Neural progenitor cell (in vitro differentiated cells): ENCODE measurements around the gene AK8. TPM values are rescaled to one million over a fixed set of nuclear protein-coding genes. Genes with fewer than 3 reads are reported as not detected.

Source experiments
- DNase-seq: peaks from one replicate; pipeline ENCODE4 v3.0.0-alpha.2; 2016; ENCODE audit warnings: low spot score
- H2AFZ ChIP-seq: fragments of 200-600 bp; sonication (generic); replicated peaks from 2 replicates; pipeline ENCODE4 v1.6.1; 2016; ENCODE audit warnings: antibody characterized with exemption
- H3F3A ChIP-seq: fragments of 200-600 bp; sonication (generic); 2 replicates; pipeline ENCODE4 v1.6.1; 2016; ENCODE audit warnings: antibody characterized with exemption, low read depth
- H3K27ac ChIP-seq: fragments of 200-600 bp; sonication (generic); 2 replicates; pipeline ENCODE4 v1.5.1; 2016; ENCODE audit warnings: mild to moderate bottlenecking
- H3K27me3 ChIP-seq: fragments of 200-600 bp; sonication (generic); 2 replicates; pipeline ENCODE4 v1.6.1; 2016; ENCODE audit warnings: mild to moderate bottlenecking, moderate library complexity
- H3K36me3 ChIP-seq: fragments of 200-600 bp; sonication (generic); 2 replicates; pipeline ENCODE4 v1.5.1; 2016
- H3K4me1 ChIP-seq: fragments of 200-600 bp; sonication (generic); 2 replicates; pipeline ENCODE4 v1.6.1; 2016; ENCODE audit warnings: mixed run types
- H3K4me2 ChIP-seq: fragments of 200-600 bp; sonication (generic); 2 replicates; pipeline ENCODE4 v1.6.1; 2016
- H3K4me3 ChIP-seq: fragments of 200-600 bp; sonication (generic); 2 replicates; pipeline ENCODE4 v1.5.1; 2016
- H3K79me2 ChIP-seq: fragments of 200-600 bp; sonication (generic); 2 replicates; pipeline ENCODE4 v1.6.1; 2016; ENCODE audit warnings: low read depth
- H3K9ac ChIP-seq: fragments of 200-600 bp; sonication (generic); 2 replicates; pipeline ENCODE4 v1.6.1; 2016
- H3K9me3 ChIP-seq: fragments of 200-600 bp; sonication (generic); 2 replicates; pipeline ENCODE4 v1.5.1; 2016; ENCODE audit warnings: low read depth
- H4K20me1 ChIP-seq: fragments of 200-600 bp; sonication (generic); 2 replicates; pipeline ENCODE4 v1.6.1; 2016; ENCODE audit warnings: low read depth
- H3K27ac Mint-ChIP-seq: 3 replicates; pipeline ENCODE4 v1.8.0; 2021; ENCODE audit warnings: mixed read lengths
- H3K27me3 Mint-ChIP-seq: 2 replicates; pipeline ENCODE4 v1.8.0; 2022; ENCODE audit warnings: low read depth, mild to moderate bottlenecking, inconsistent platforms, moderate library complexity, mixed read lengths; ENCODE audit not compliant: insufficient read depth
- H3K36me3 Mint-ChIP-seq: 3 replicates; pipeline ENCODE4 v1.8.0; 2021; ENCODE audit warnings: mixed read lengths
- H3K4me1 Mint-ChIP-seq: 3 replicates; pipeline ENCODE4 v1.8.0; 2021; ENCODE audit warnings: mixed read lengths
- H3K4me3 Mint-ChIP-seq: 3 replicates; pipeline ENCODE4 v1.8.0; 2021; ENCODE audit warnings: mild to moderate bottlenecking, moderate library complexity, mixed read lengths
- H3K9me3 Mint-ChIP-seq: 3 replicates; pipeline ENCODE4 v1.8.0; 2020; ENCODE audit warnings: mixed read lengths
- EZH2 ChIP-seq: fragments of 200-600 bp; sonication (generic); IDR thresholded peaks from 2 replicates; pipeline ENCODE4 v1.6.1; 2017; ENCODE audit warnings: antibody characterized with exemption, mild to moderate bottlenecking, moderate library complexity
- EZH2phosphoT487 ChIP-seq: fragments of 200-600 bp; sonication (generic); IDR thresholded peaks from 2 replicates; pipeline ENCODE4 v1.6.1; 2017; ENCODE audit warnings: antibody characterized with exemption
- total RNA-seq: library from RNA; depleted of rRNA; stranded (reverse); fragments of >200 nt; gene quantifications from 2 replicates; pipeline ENCODE4 v1.2.3, GENCODE V29; 2015; ENCODE audit warnings: low replicate concordance
- TF ChIP-seq, protein P1 (sequence below): fragments of 200-600 bp; sonication (generic); IDR thresholded peaks from 2 replicates; pipeline ENCODE4 v1.5.1; 2017; ENCODE audit warnings: antibody characterized with exemption, mild to moderate bottlenecking

AK8 gene
- total RNA-seq, 1 donor from 2014 or later, result 0.43 TPM

DNA sequence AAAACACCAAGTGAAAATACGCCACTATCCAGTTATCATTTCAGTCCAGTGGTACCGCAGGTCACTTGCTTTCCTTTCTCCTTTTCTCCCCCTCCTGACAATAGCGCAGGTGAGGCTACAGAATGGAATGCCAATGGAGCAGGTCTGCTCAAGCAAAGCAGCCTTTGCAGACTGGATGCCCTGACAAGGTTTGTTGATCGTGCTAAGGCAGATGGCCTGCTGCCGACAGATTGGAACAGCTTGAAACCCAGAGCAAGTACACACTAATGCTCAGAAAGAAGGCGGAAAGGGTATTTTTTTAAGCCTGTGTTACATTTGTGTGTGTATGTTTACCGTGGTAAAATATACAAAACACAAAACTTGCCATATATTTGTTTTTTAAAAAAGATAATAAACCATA lies 20.0 kb upstream of the AK8 start:
- Histone ChIP-seq H3K36me3 (no peaks in the 10 kb centered on the region), H3K9ac (no peak overlapping the region), H3K4me1 (no peaks in the 10 kb centered on the region), H3K4me3 (no peak overlapping the region), H3F3A (peaks cover 8% of the 10 kb centered on the region), H2AFZ (no peak overlapping the region), H4K20me1 (peaks cover 6% of the 10 kb centered on the region), H3K79me2 (no peaks in the 10 kb centered on the region), H3K9me3 (no peaks in the 10 kb centered on the region), H3K4me2 (no peak overlapping the region), H3K27me3 (no peaks in the 10 kb centered on the region), H3K27ac (no peak overlapping the region)
- no peak for DNase-seq
- Mint-ChIP-seq H3K36me3 (peaks cover 19% of the 10 kb centered on the region), H3K27ac (no peak overlapping the region), H3K27me3 (peaks cover 2% of the 10 kb centered on the region), H3K9me3 (no peaks in the 10 kb centered on the region), H3K4me3 (no peak overlapping the region), H3K4me1 (no peaks in the 10 kb centered on the region)
- no peak for TF ChIP-seq EZH2phosphoT487
- TF ChIP-seq, protein P1, sequence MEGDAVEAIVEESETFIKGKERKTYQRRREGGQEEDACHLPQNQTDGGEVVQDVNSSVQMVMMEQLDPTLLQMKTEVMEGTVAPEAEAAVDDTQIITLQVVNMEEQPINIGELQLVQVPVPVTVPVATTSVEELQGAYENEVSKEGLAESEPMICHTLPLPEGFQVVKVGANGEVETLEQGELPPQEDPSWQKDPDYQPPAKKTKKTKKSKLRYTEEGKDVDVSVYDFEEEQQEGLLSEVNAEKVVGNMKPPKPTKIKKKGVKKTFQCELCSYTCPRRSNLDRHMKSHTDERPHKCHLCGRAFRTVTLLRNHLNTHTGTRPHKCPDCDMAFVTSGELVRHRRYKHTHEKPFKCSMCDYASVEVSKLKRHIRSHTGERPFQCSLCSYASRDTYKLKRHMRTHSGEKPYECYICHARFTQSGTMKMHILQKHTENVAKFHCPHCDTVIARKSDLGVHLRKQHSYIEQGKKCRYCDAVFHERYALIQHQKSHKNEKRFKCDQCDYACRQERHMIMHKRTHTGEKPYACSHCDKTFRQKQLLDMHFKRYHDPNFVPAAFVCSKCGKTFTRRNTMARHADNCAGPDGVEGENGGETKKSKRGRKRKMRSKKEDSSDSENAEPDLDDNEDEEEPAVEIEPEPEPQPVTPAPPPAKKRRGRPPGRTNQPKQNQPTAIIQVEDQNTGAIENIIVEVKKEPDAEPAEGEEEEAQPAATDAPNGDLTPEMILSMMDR, result no peak
- no peak for TF ChIP-seq EZH2

DNA sequence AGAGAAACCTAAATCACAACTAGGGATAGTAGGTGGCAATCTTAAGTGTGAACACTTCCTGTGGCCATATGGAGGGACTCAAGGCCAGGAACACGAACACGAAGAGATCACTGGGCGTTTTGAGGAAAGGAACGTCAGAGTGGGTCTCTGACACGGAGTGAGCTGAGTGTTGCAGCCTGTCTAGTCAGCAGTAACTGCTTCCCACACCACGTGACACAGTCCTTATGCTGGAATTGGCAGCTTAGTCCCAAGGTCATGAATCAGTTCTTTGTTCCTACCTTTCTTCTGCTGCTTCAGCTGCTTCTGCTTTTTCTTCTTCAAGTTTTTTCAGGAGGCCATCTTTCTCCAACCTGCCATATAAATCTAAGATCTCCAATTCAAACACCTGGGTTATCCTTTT lies 18.8 kb upstream of the AK8 start:
- Mint-ChIP-seq H3K27ac (no peak overlapping the region), H3K9me3 (no peaks in the 10 kb centered on the region), H3K27me3 (peaks cover 2% of the 10 kb centered on the region), H3K36me3 (peaks cover 19% of the 10 kb centered on the region), H3K4me1 (no peaks in the 10 kb centered on the region), H3K4me3 (no peak overlapping the region)
- H3K79me2 ChIP-seq, result no peaks in the 10 kb centered on the region
- H3K36me3 ChIP-seq, result no peaks in the 10 kb centered on the region
- DNase-seq, result no peak
- H2AFZ ChIP-seq, result no peak overlapping the region
- no peaks in the 10 kb centered on the region for H3K4me1 ChIP-seq
- H3K4me3 ChIP-seq, result no peak overlapping the region
- no peak for TF ChIP-seq EZH2phosphoT487
- TF ChIP-seq, protein P1, result no peak
- no peak for TF ChIP-seq EZH2
- no peak overlapping the region for H3K9ac ChIP-seq
- no peak overlapping the region for H3K27ac ChIP-seq
- no peaks in the 10 kb centered on the region for H3K27me3 ChIP-seq
- H3K9me3 ChIP-seq, result no peaks in the 10 kb centered on the region
- no peaks in the 10 kb centered on the region for H4K20me1 ChIP-seq
- H3F3A ChIP-seq, result no peaks in the 10 kb centered on the region
- no peak overlapping the region for H3K4me2 ChIP-seq

DNA sequence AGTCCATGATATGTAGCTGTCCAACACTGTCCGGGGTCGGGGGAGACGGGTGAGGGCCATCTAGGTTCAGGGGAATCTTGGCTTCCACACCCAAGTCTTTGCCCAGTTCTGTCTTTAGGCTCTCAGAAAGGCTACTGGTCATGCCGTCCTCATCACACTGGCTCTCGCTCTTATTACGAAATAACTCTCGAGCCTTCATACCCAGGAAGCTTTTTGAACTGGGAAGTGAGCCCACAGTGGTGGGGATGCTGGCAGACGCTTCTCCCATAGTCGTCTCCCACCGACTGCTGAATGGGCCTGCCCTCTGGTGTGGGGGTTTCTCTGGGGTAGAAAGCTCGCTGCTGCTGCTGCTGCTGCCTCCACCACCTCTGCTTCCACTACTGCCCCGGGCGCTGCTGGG lies 18.2 kb upstream of the AK8 start:
- H3K4me1 ChIP-seq, result no peaks in the 10 kb centered on the region
- no peaks in the 10 kb centered on the region for H3K79me2 ChIP-seq
- H3K36me3 ChIP-seq, result no peaks in the 10 kb centered on the region
- no peak overlapping the region for H3K4me3 Mint-ChIP-seq
- no peak overlapping the region for H2AFZ ChIP-seq
- DNase-seq, result no peak
- H3K4me1 Mint-ChIP-seq, result no peaks in the 10 kb centered on the region
- no peak overlapping the region for H3K4me2 ChIP-seq
- H3K27me3 Mint-ChIP-seq, result peaks cover 2% of the 10 kb centered on the region
- no peak overlapping the region for H3K27ac ChIP-seq
- H3F3A ChIP-seq, result no peaks in the 10 kb centered on the region
- H3K9ac ChIP-seq, result no peak overlapping the region
- H3K9me3 ChIP-seq, result no peaks in the 10 kb centered on the region
- no peak overlapping the region for H3K4me3 ChIP-seq
- no peaks in the 10 kb centered on the region for H3K27me3 ChIP-seq
- H4K20me1 ChIP-seq, result no peaks in the 10 kb centered on the region
- peaks cover 19% of the 10 kb centered on the region for H3K36me3 Mint-ChIP-seq
- peak overlapping the region; percentile 17 for H3K27ac Mint-ChIP-seq
- no peaks in the 10 kb centered on the region for H3K9me3 Mint-ChIP-seq
- TF ChIP-seq EZH2 (no peak), EZH2phosphoT487 (no peak)
- TF ChIP-seq, protein P1, result no peak
